ENCODE data around the gene COPE. TPM values are rescaled to one million over a fixed set of nuclear protein-coding genes. Genes with fewer than 3 reads are reported as not detected.

The COPE gene
- total and polyA plus RNA-seq, 2 of the 4 experiments (the other 2 are of a cell fraction), result 347 to 461 TPM

DNA sequence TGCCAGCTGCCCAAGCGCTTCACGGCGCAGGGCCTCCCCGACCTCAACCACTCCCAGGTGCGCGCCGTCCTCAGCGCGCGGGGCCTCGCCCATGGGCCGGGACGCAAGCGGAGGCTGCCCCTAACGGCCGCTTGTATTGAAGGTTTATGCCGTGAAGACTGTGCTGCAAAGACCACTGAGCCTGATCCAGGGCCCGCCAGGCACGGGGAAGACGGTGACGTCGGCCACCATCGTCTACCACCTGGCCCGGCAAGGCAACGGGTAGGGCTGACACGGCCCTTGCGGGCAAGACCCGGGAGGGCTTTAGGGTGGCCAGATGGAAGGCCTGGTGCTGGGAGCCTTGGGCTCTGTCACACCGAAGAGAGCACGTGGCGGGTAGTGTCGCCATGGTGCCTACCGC, 64.2 kb downstream of the COPE start:
- Histone ChIP-seq H3K14ac (replicated peaks; ENCODE audit: low read depth, low read length) (no peak overlapping the region), H2AK9ac (replicated peaks; ENCODE audit: low read depth, low read length, poor library complexity) (peak overlapping the region; percentile 57), H2BK20ac (ENCODE audit: low read depth, low read length) (no peak overlapping the region), H3K27ac (ENCODE audit: insufficient read depth, low read length) (no peak overlapping the region), H3K36me3 (ENCODE audit: control insufficient read depth, insufficient read depth, low read length) (peaks cover 92% of the 10 kb centered on the region), H3K23ac (ENCODE audit: low read depth, low read length) (no peak overlapping the region), H3K9me1 (ENCODE audit: insufficient read depth, low read length) (no peaks in the 10 kb centered on the region), H2AK5ac (ENCODE audit: low read depth, low read length) (no peak overlapping the region), H3K56ac (ENCODE audit: extremely low read depth, insufficient read depth, low read length) (no peak overlapping the region), H3K79me1 (ENCODE audit: low read depth in 1 of 2, low read length in 2 of 2) (peaks cover 26 to 75% of the 10 kb centered on the region in 2 experiments), H4K5ac (ENCODE audit: low read depth, low read length) (no peak overlapping the region), H3K9ac (ENCODE audit: low read depth, low read length) (no peak overlapping the region), H3K4me1 (ENCODE audit: control insufficient read depth, insufficient read depth, low read length) (no peaks in the 10 kb centered on the region), H2BK120ac (ENCODE audit: low read depth, low read length) (no peak overlapping the region), H4K20me1 (ENCODE audit: insufficient read depth, low read length) (peaks cover 35% of the 10 kb centered on the region), H3K4ac (ENCODE audit: low read depth, low read length) (no peak overlapping the region), H3K27me3 (ENCODE audit: control insufficient read depth, insufficient read depth, low read length) (no peaks in the 10 kb centered on the region), H3K18ac (ENCODE audit: low read depth, low read length) (no peak overlapping the region), H3K9me3 (ENCODE audit: control insufficient read depth, insufficient read depth, low read length) (no peaks in the 10 kb centered on the region), H4K8ac (ENCODE audit: low read depth in 2 of 2, low read length in 2 of 2) (no peak overlapping the region), H2AFZ (replicated peaks; ENCODE audit: low read length, poor library complexity) (no peak overlapping the region), H2BK15ac (ENCODE audit: low read depth, low read length) (no peak overlapping the region), H3K4me2 (ENCODE audit: low read depth, low read length) (no peak overlapping the region), H4K91ac (ENCODE audit: insufficient read depth, low read depth, low read length) (no peak overlapping the region), H2BK5ac (ENCODE audit: low read depth, low read length, poor library complexity, severe bottlenecking) (no peak overlapping the region), H3K4me3 (ENCODE audit: insufficient read depth, low read depth, low read length) (no peak overlapping the region)
- intact Hi-C loops (cut with micrococcal nuclease), result no loop called here
- dilution Hi-C loops (cut with HindIII; ENCODE audit: low sequenced_read_pairs, unreplicated experiment), result no loop called here
- WGBS, 2 experiments (ENCODE audit: extremely low coverage in 2 of 2, insufficient read length in 1 of 2), result 98% methylated on average over 31 of the region's 33 CpGs; no CpG with 5 or more reads in 1 of the 2 experiments
- in situ Hi-C loops (cut with MboI; ENCODE audit: low sequenced_read_pairs), result loop anchor here (5.0 kb wide), 2 partner anchors 273 to 403 kb away; no protein-coding TSS in a partner anchor
- ATAC-seq (ENCODE audit: low read depth), result no peak
- POLR2A ChIA-PET (ENCODE audit: unreplicated experiment), result interaction anchor here (0.6 kb wide), 1 partner anchor 526 kb away, joined by 3 read pairs; no protein-coding TSS in a partner anchor
- no peak for DNase-seq
- no TSS peak for BruUV-seq (replicated peaks)
- TF ChIP-seq POLR2A (IDR thresholded peaks at IDR 0.05; ENCODE audit: low read depth, low read length) (no peak), SMC3 (IDR thresholded peaks at IDR 0.05; ENCODE audit: low read depth, low read length) (no peak), NFE2L2 (IDR thresholded peaks at IDR 0.05; ENCODE audit: low read depth, low read length) (no peak), CHD1 (IDR thresholded peaks at IDR 0.05; ENCODE audit: low read depth, low read length) (no peak), CEBPB (IDR thresholded peaks at IDR 0.05; ENCODE audit: low read depth, low read length) (no peak), RCOR1 (IDR thresholded peaks at IDR 0.05; ENCODE audit: insufficient replicate concordance, low read length) (no peak), RFX5 (IDR thresholded peaks at IDR 0.05; ENCODE audit: low read depth, low read length) (no peak)
- TF ChIP-seq, protein P1, sequence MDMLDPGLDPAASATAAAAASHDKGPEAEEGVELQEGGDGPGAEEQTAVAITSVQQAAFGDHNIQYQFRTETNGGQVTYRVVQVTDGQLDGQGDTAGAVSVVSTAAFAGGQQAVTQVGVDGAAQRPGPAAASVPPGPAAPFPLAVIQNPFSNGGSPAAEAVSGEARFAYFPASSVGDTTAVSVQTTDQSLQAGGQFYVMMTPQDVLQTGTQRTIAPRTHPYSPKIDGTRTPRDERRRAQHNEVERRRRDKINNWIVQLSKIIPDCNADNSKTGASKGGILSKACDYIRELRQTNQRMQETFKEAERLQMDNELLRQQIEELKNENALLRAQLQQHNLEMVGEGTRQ (IDR thresholded peaks at IDR 0.05; ENCODE audit: low read depth, low read length), result no peak
- CTCF ChIA-PET, result interaction anchor here (0.6 to 1.4 kb wide), 2 partner anchors 9 to 162 kb away, joined by 3 to 6 read pairs; no protein-coding TSS in a partner anchor
